SK-N-MC (cell line): ENCODE measurements around the gene CYB5A.

Experiments
- EZH2 ChIP-seq: fragments of 200-600 bp; sonication (generic); IDR thresholded peaks from one replicate; pipeline ENCODE4 v1.6.1; 2017; ENCODE audit warnings: antibody characterized with exemption
- POLR2AphosphoS5 ChIP-seq: IDR thresholded peaks from 2 replicates; pipeline ENCODE4 v1.6.1; 2012; ENCODE audit warnings: mild to moderate bottlenecking, low read depth, low read length, borderline replicate concordance

DNA sequence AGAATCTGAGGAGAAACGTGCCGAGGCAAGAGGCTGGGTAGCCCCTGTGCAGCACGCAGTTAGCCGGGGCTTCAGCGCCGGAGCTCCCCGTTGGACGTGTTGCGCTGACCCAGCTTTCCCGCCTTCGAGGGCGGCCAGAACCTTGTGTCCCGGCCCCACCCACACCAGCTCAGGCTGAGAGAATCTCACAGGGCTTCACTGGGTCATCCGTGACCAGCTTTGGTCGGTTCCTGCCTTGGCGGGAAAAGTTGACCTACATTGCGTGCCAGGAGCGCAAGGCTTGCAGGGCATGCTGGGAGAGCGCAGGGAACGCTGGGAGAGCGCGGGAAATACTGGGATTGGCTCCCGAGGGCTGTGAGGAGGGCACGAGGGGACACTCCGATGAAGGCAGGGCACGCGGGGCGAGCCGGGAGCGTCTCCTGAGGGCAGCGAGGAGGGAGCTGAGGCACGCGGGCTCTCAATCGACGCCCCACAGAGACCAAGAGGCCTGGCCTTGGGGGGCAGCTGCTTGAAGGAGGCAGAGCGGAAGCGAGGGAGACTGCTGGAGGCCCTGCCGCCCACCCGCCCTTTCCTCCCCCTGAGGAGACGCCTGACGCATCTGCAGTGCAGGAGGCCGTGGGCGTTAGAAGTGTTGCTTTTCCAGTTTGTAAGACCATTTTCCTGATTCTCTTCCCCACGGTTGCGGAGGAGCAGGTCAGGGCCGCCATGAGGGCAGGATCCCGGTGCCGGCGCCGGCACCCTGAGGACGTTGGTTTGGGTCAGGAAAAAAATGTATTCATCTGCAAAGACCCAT is 23.9 kb upstream of the CYB5A start, which contains the start of gene C18orf63:
- TF ChIP-seq POLR2AphosphoS5 (no peak), EZH2 (no peak)
